Measurements from ENCODE around the gene MSLN.

DNA sequence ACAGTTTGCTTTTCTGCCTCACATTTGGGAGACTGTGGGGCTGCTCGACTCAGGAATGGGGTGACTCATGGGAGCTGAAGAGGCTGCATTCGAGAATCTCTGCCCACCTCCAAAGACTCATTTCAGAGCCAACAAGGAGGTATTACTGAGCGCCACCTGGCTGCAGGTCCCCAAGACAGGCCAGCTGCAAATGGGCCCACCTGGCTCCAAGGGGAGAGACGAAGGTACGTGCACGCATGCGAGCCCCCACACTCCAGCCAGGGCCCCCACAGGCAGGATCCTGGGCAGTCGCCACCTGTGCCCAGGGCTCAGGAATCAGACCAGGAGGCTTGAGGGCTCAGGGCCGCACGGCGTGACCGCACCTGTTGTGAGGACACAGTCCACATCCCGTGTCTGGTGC lies 27.6 kb upstream of the MSLN start:
- TF ChIP-seq EP300 (IDR thresholded peaks at IDR 0.05; ENCODE audit: borderline replicate concordance in 1 of 2, low read depth in 2 of 2, low read length in 2 of 2) (no peak), EZH2 (IDR thresholded peaks at IDR 0.05; ENCODE audit: low read depth, low read length, severe bottlenecking) (no peak), SIN3A (conservative IDR thresholded peaks at IDR 0.05 in 1 of 2, IDR thresholded peaks at IDR 0.05 in 1 of 2; ENCODE audit: low read depth in 1 of 2, low read length in 2 of 2) (no peak), RXRA (IDR thresholded peaks at IDR 0.05; ENCODE audit: insufficient read depth, low read depth, low read length) (no peak)
